ENCODE data around the gene BOLL. TPM values are rescaled to one million over a fixed set of nuclear protein-coding genes. Genes with fewer than 3 reads are reported as not detected.
"Not testable (repeated sequence)": the region's sequence is repeated elsewhere in the genome, so short reads cannot be mapped to it uniquely, and the experiment has no call there.

The BOLL gene
- total and polyA plus RNA-seq, 7 experiments from 2014 or later: 0.08 TPM; not detected in 6

DNA sequence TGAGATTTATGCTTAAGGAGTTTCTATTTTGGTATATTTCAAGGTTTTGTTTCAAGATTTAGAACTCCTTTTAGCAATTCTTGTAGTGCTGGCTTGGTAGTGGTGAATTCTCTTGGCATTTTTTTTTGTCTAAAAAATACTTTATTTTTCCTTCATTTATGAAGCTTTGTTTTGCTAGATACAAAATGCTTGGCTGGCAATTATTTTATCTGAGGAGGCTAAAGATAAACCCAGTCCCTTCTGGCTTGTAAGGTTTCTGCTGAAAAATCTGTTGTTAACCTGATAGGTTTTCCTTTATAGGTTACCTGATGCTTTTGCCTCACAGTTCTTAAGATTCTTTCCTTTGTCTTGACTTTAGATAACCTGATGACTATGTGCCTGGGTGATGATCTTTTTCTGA, 85.4 kb downstream of the BOLL start:
- intact Hi-C loops (cut with micrococcal nuclease): loop anchor here (10.0 kb wide), 3 partner anchors 165 to 1465 kb away; no protein-coding TSS in a partner anchor
- CTCF ChIA-PET; H3K9me3 ChIP-seq (ENCODE audit: control insufficient read depth in 2 of 3, low read length in 3 of 3): not testable (repeated sequence)

DNA sequence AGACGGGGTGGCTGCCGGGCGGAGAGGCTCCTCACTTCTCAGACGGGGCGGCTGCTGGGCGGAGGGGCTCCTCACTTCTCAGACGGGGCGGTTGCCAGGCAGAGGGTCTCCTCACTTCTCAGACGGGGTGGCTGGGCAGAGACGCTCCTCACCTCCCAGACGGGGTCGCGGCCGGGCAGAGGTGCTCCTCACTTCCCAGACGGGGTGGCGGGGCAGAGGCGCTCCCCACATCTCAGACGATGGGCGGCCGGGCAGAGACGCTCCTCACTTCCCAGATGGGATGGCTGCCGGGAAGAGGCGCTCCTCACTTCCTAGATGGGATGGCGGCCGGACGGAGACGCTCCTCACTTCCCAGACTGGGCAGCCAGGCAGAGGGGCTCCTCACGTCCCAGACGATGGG, 88.5 kb downstream of the BOLL start:
- H3K36me3 ChIP-seq (ENCODE audit: control insufficient read depth in 2 of 3, insufficient read depth in 3 of 3, low read length in 3 of 3); CTCF ChIA-PET; POLR2A ChIA-PET; H3K27ac Mint-ChIP-seq; H3K27ac ChIP-seq (ENCODE audit: low read depth, low read length); intact Hi-C loops (cut with micrococcal nuclease); DNase-seq; ATAC-seq; H3K9me3 ChIP-seq (ENCODE audit: control insufficient read depth in 2 of 3, low read length in 3 of 3); H3K4me1 ChIP-seq (ENCODE audit: control insufficient read depth in 2 of 2, insufficient read depth in 2 of 2, low read length in 2 of 2); H3K4me3 ChIP-seq (ENCODE audit: low read length); H3K27me3 ChIP-seq (ENCODE audit: control insufficient read depth in 2 of 2, insufficient read depth in 2 of 2, low read length in 2 of 2); H3K4me3 Mint-ChIP-seq: not testable (repeated sequence)
- peaks cover 0 to 14% (median 0%) of the 10 kb centered on the region in 7 donors for H3K4me1 Mint-ChIP-seq
- H3K36me3 Mint-ChIP-seq: peaks cover 0 to 11% (median 2%) of the 10 kb centered on the region in 5 donors
- peaks cover 0 to 14% (median 9%) of the 10 kb centered on the region in 5 donors for H3K27me3 Mint-ChIP-seq
- peaks cover 0 to 14% (median 6%) of the 10 kb centered on the region in 11 donors for H3K9me3 Mint-ChIP-seq

More for the DNA sequence above, 85.4 kb downstream of the BOLL start:
- H3K4me1 Mint-ChIP-seq: peaks cover 3 to 16% (median 9%) of the 10 kb centered on the region in 7 donors
- H3K4me1 ChIP-seq (ENCODE audit: control insufficient read depth in 2 of 2, insufficient read depth in 2 of 2, low read length in 2 of 2); H3K36me3 Mint-ChIP-seq; H3K9me3 Mint-ChIP-seq; POLR2A ChIA-PET; DNase-seq; H3K4me3 ChIP-seq (ENCODE audit: low read length); H3K4me3 Mint-ChIP-seq; ATAC-seq; H3K36me3 ChIP-seq (ENCODE audit: control insufficient read depth in 2 of 3, insufficient read depth in 3 of 3, low read length in 3 of 3); H3K27me3 ChIP-seq (ENCODE audit: control insufficient read depth in 2 of 2, insufficient read depth in 2 of 2, low read length in 2 of 2); H3K27ac Mint-ChIP-seq; H3K27ac ChIP-seq (ENCODE audit: low read depth, low read length): not testable (repeated sequence)
- H3K27me3 Mint-ChIP-seq: peaks cover 0 to 21% (median 9%) of the 10 kb centered on the region in 5 donors

DNA sequence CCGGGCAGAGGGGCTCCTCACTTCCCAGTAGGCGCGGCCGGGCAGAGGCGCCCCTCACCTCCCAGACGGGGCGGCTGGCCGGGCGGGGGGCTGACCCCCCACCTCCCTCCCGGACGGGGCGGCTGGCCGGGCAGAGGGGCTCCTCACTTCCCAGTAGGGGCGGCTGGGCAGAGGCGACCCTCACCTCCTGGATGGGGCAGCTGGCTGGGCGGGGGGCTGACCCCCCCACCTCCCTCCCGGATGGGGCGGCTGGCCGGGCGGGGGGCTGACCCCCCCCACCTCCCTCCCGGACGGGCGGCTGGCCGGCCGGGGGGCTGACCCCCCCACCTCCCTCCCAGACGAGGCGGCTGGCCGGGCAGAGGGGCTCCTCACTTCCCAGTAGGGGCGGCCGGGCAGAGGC, 89.1 kb downstream of the BOLL start:
- not testable (repeated sequence) for H3K27ac Mint-ChIP-seq

DNA sequence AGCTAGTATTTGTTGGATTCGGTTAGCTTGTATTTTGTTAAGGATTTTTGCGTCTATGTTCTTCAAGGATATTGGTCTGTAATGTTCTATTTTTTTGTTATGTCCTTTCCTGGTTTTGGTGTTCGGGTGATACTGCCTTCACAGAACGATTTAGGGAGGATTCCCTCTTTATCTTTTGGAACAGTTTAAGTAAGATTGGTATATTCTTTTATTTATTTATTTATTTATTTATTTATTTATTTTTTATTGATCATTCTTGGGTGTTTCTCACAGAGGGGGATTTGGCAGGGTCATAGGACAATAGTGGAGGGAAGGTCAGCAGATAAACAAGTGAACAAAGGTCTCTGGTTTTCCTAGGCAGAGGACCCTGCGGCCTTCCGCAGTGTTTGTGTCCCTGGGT, 89.9 kb downstream of the BOLL start:
- H3K9me3 ChIP-seq (ENCODE audit: control insufficient read depth in 2 of 3, low read length in 3 of 3); H3K4me3 ChIP-seq (ENCODE audit: low read length); H3K27ac ChIP-seq (ENCODE audit: low read depth, low read length); H3K27me3 ChIP-seq (ENCODE audit: control insufficient read depth in 2 of 2, insufficient read depth in 2 of 2, low read length in 2 of 2); CTCF ChIA-PET; H3K4me3 Mint-ChIP-seq; H3K27me3 Mint-ChIP-seq; H3K4me1 Mint-ChIP-seq; ATAC-seq; DNase-seq; intact Hi-C loops (cut with micrococcal nuclease); H3K36me3 ChIP-seq (ENCODE audit: control insufficient read depth in 2 of 3, insufficient read depth in 3 of 3, low read length in 3 of 3); H3K36me3 Mint-ChIP-seq; H3K27ac Mint-ChIP-seq; H3K4me1 ChIP-seq (ENCODE audit: control insufficient read depth in 2 of 2, insufficient read depth in 2 of 2, low read length in 2 of 2): not testable (repeated sequence)
- POLR2A ChIA-PET: interaction anchor here (1.4 kb wide), 1 partner anchor 10 kb away, joined by 3 read pairs; the partner anchor contains the start of gene MARS2
- H3K9me3 Mint-ChIP-seq: peaks cover 0 to 14% (median 5%) of the 10 kb centered on the region in 11 donors

More for the DNA sequence above, 89.1 kb downstream of the BOLL start:
- H3K36me3 Mint-ChIP-seq: peaks cover 0 to 11% (median 1%) of the 10 kb centered on the region in 5 donors
- H3K27me3 Mint-ChIP-seq: peaks cover 0 to 14% (median 8%) of the 10 kb centered on the region in 5 donors
- intact Hi-C loops (cut with micrococcal nuclease); H3K4me1 ChIP-seq (ENCODE audit: control insufficient read depth in 2 of 2, insufficient read depth in 2 of 2, low read length in 2 of 2); H3K4me3 ChIP-seq (ENCODE audit: low read length); H3K9me3 ChIP-seq (ENCODE audit: control insufficient read depth in 2 of 3, low read length in 3 of 3); POLR2A ChIA-PET; H3K27ac ChIP-seq (ENCODE audit: low read depth, low read length); H3K27me3 ChIP-seq (ENCODE audit: control insufficient read depth in 2 of 2, insufficient read depth in 2 of 2, low read length in 2 of 2); H3K4me3 Mint-ChIP-seq; DNase-seq; CTCF ChIA-PET; ATAC-seq; H3K36me3 ChIP-seq (ENCODE audit: control insufficient read depth in 2 of 3, insufficient read depth in 3 of 3, low read length in 3 of 3): not testable (repeated sequence)
- H3K4me1 Mint-ChIP-seq: peaks cover 0 to 12% (median 0%) of the 10 kb centered on the region in 7 donors
- H3K9me3 Mint-ChIP-seq: peaks cover 0 to 14% (median 6%) of the 10 kb centered on the region in 11 donors

DNA sequence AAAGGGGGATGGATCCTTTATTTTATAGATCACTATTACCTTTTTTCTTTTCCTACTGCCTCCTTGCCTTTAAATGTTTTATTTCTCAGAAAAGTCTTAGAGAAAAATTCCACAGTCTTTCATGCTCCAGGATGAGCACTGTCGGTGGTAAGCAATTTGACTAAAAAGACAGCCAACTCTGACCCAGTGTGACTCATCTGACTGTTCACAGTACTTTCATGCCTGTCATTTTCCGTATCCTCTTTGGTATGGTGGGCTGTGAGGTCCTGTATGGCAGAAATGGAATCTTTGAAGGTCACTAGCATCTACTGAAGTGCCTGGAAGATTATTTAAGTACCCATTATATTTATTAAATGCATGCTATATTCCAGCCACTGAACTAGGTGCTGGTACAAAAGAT, 107.6 kb downstream of the BOLL start:
- Histone ChIP-seq H3K27me3 (ENCODE audit: control insufficient read depth in 2 of 2, insufficient read depth in 2 of 2, low read length in 2 of 2) (peaks cover 6% of the 10 kb centered on the region in 2 donors), H3K4me3 (ENCODE audit: low read length) (no peak overlapping the region), H3K27ac (ENCODE audit: low read depth, low read length) (no peak overlapping the region), H3K4me1 (ENCODE audit: control insufficient read depth in 2 of 2, insufficient read depth in 2 of 2, low read length in 2 of 2) (no peaks in the 10 kb centered on the region), H3K9me3 (ENCODE audit: control insufficient read depth in 2 of 3, low read length in 3 of 3) (no peaks in the 10 kb centered on the region), H3K36me3 (ENCODE audit: control insufficient read depth in 2 of 3, insufficient read depth in 3 of 3, low read length in 3 of 3) (no peaks in the 10 kb centered on the region)
- no peaks in the 10 kb centered on the region for H3K4me1 Mint-ChIP-seq
- no peak for DNase-seq
- H3K27ac Mint-ChIP-seq: no peak overlapping the region
- H3K27me3 Mint-ChIP-seq: peaks cover 8 to 26% (median 12%) of the 10 kb centered on the region in 5 donors
- H3K36me3 Mint-ChIP-seq: peaks cover 0 to 2% (median 0%) of the 10 kb centered on the region in 5 donors
- peaks cover 0 to 2% (median 0%) of the 10 kb centered on the region in 11 donors for H3K9me3 Mint-ChIP-seq
- ChIA-PET POLR2A (no interaction called here), CTCF (no interaction called here)
- ATAC-seq: no peak
- H3K4me3 Mint-ChIP-seq: no peak overlapping the region
- intact Hi-C loops (cut with micrococcal nuclease): no loop called here

DNA sequence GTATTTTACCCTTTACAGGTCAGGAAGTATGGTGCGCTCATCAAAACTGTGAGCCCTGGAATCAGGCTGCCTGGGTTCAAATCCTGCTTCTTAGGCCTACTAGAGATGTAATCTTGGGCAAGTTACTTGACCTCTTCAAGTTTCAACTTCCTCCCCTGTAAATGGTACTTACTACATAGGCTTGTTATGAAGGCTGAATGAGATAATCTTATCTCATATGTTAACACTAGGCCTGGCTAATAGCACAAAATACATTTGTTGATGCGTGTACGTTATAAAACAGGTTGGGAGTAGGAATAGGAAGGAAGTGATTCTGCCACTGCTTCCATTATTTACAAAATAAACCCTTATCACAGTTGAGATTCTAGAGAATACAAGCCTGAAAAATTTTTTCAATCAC, 108.1 kb downstream of the BOLL start:
- Histone ChIP-seq H3K27ac (ENCODE audit: low read depth, low read length) (no peak overlapping the region), H3K9me3 (ENCODE audit: control insufficient read depth in 2 of 3, low read length in 3 of 3) (no peaks in the 10 kb centered on the region), H3K27me3 (ENCODE audit: control insufficient read depth in 2 of 2, insufficient read depth in 2 of 2, low read length in 2 of 2) (peaks cover 6% of the 10 kb centered on the region in 2 donors), H3K4me1 (ENCODE audit: control insufficient read depth in 2 of 2, insufficient read depth in 2 of 2, low read length in 2 of 2) (no peaks in the 10 kb centered on the region), H3K4me3 (ENCODE audit: low read length) (no peak overlapping the region), H3K36me3 (ENCODE audit: control insufficient read depth in 2 of 3, insufficient read depth in 3 of 3, low read length in 3 of 3) (no peaks in the 10 kb centered on the region)
- POLR2A ChIA-PET: no interaction called here
- peaks cover 0 to 2% (median 0%) of the 10 kb centered on the region in 5 donors for H3K36me3 Mint-ChIP-seq
- peaks cover 5 to 26% (median 12%) of the 10 kb centered on the region in 5 donors for H3K27me3 Mint-ChIP-seq
- CTCF ChIA-PET: no interaction called here
- H3K9me3 Mint-ChIP-seq: peaks cover 0 to 2% (median 0%) of the 10 kb centered on the region in 11 donors
- intact Hi-C loops (cut with micrococcal nuclease): no loop called here
- ATAC-seq: no peak
- no peak overlapping the region for H3K27ac Mint-ChIP-seq
- no peak overlapping the region for H3K4me3 Mint-ChIP-seq
- DNase-seq: no peak
- no peaks in the 10 kb centered on the region for H3K4me1 Mint-ChIP-seq

Measured in naive thymus-derived CD4-positive, alpha-beta T cell (primary cell).